CD8-positive, alpha-beta memory T cell (primary cell): ENCODE results near the gene DOCK3. TPM values are rescaled to one million over a fixed set of nuclear protein-coding genes. Genes with fewer than 3 reads are reported as not detected.

Experiments
- CTCF ChIA-PET: fragments of 350-600 bp; sonication (Branson Sonifier 250); formaldehyde crosslinking; loops from one replicate; lab custom pipeline; 2021; ENCODE audit warnings: antibody characterized with exemption; lab: Charles Lee
- POLR2A ChIA-PET: fragments of 350-600 bp; sonication (Branson Sonifier 250); formaldehyde crosslinking; loops from one replicate; lab custom pipeline; 2021; ENCODE audit warnings: antibody characterized with exemption; lab: Charles Lee
- DNase-seq, 5 donors: peaks; one replicate each; pipeline versions ENCODE4 v3.0.0 to v3.0.0-alpha.2; 2020 to 2022; ENCODE audit warnings: mixed read lengths in 1 of 5
- H3K27ac ChIP-seq: one replicate; pipeline ENCODE4 v1.7.0; 2013; ENCODE audit warnings: low read depth, mild to moderate bottlenecking, low read length, moderate library complexity
- H3K27me3 ChIP-seq: 2 replicates; pipeline ENCODE4 v1.7.0; 2013; ENCODE audit warnings: low read length, mild to moderate bottlenecking; ENCODE audit not compliant: insufficient read depth, poor library complexity, severe bottlenecking
- H3K36me3 ChIP-seq: 2 replicates; pipeline ENCODE4 v1.7.0; 2013; ENCODE audit warnings: mild to moderate bottlenecking, low read length, moderate library complexity; ENCODE audit not compliant: insufficient read depth
- H3K4me1 ChIP-seq: 2 replicates; pipeline ENCODE4 v1.7.0; 2013; ENCODE audit warnings: mild to moderate bottlenecking, low read length, moderate library complexity; ENCODE audit not compliant: insufficient read depth
- H3K4me3 ChIP-seq: 2 replicates; pipeline ENCODE4 v1.7.0; 2013; ENCODE audit warnings: mild to moderate bottlenecking, low read length
- H3K9me3 ChIP-seq: 2 replicates; pipeline ENCODE4 v1.7.0; 2013; ENCODE audit warnings: mild to moderate bottlenecking, low read length
- H3K27ac Mint-ChIP-seq, 8 donors: one replicate each; pipeline ENCODE4 v1.8.0; 2020 to 2021; ENCODE audit warnings: mixed read lengths in 8 of 8, mild to moderate bottlenecking in 6 of 8, inconsistent platforms in 3 of 8, moderate library complexity in 3 of 8
- H3K27me3 Mint-ChIP-seq, 2 donors: one replicate each; pipeline ENCODE4 v1.8.0; 2020 to 2021; ENCODE audit warnings: mixed read lengths in 2 of 2, mild to moderate bottlenecking in 1 of 2, moderate library complexity in 1 of 2
- H3K36me3 Mint-ChIP-seq, 3 donors: one replicate each; pipeline ENCODE4 v1.8.0; 2020 to 2021; ENCODE audit warnings: mixed read lengths in 3 of 3, inconsistent platforms in 1 of 3, mild to moderate bottlenecking in 1 of 3
- H3K4me1 Mint-ChIP-seq, 3 donors: one replicate each; pipeline ENCODE4 v1.8.0; 2020 to 2021; ENCODE audit warnings: mixed read lengths in 3 of 3, inconsistent platforms in 1 of 3, mild to moderate bottlenecking in 1 of 3
- H3K4me3 Mint-ChIP-seq, 7 donors: one replicate each; pipeline ENCODE4 v1.8.0; 2020 to 2021; ENCODE audit warnings: mixed read lengths in 7 of 7, mild to moderate bottlenecking in 6 of 7, moderate library complexity in 4 of 7, inconsistent platforms in 2 of 7
- H3K9me3 Mint-ChIP-seq, 5 donors: one replicate each; pipeline ENCODE4 v1.8.0; 2020 to 2022; ENCODE audit warnings: mixed read lengths in 5 of 5, mild to moderate bottlenecking in 3 of 5, moderate library complexity in 2 of 5, inconsistent platforms in 1 of 5
- polyA plus RNA-seq: library from polyadenylated mRNA; unstranded; fragments of 300-500 nt; fragmentation: Illumina TruSeq; gene quantifications from one replicate; pipeline ENCODE4 v1.2.3, GENCODE V29; 2021
- total RNA-seq, 2 experiments: library from RNA; stranded (reverse); gene quantifications; one replicate each; pipeline ENCODE4 v1.2.3, GENCODE V29; 2021

DOCK3 gene
- total and polyA plus RNA-seq, 3 experiments from 2014 or later, result 0.16 to 2.1 (median 2.0) TPM

GRCh38 chr3:50666837-50667236 is 7.9 kb upstream of the DOCK3 start:
- Histone ChIP-seq H3K9me3 (no peaks in the 10 kb centered on the region), H3K27ac (no peak overlapping the region), H3K4me1 (no peaks in the 10 kb centered on the region), H3K36me3 (no peaks in the 10 kb centered on the region), H3K27me3 (no peaks in the 10 kb centered on the region), H3K4me3 (no peak overlapping the region)
- Mint-ChIP-seq H3K27ac (no peak overlapping the region), H3K4me1 (peaks cover 3 to 10% (median 9%) of the 10 kb centered on the region in 3 donors), H3K9me3 (no peaks in the 10 kb centered on the region), H3K36me3 (no peaks in the 10 kb centered on the region), H3K4me3 (no peak overlapping the region), H3K27me3 (peaks cover 10 to 14% of the 10 kb centered on the region in 2 donors)
- ChIA-PET POLR2A (interaction anchor here (0.5 kb wide), 1 partner anchor 14 kb away, joined by 3 read pairs; no protein-coding TSS in a partner anchor), CTCF (interaction anchor here (0.8 to 1.1 kb wide), 2 partner anchors 13 to 14 kb away, joined by 3 read pairs; no protein-coding TSS in a partner anchor)
- DNase-seq, result no peak

DNA sequence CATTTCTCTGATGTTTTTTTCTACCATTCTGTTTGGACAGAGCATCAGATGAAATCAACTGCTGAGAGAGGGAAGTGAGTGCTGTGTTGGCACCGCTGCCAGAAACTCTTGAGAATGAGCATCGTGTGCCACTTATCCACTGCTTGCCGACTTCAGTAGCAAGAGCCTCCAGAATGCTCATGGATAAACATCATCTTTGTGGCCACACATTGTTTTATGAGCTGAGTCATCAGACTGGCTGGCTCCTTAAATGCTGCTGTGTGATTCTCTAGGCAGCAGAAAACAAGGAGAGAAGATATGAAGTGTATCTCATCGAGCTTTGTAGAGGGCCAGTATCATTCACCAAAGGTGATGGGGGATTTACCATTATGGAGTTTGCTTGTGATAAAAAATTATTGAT is 3.4 kb upstream of the DOCK3 start:
- no peaks in the 10 kb centered on the region for H3K36me3 Mint-ChIP-seq
- no peaks in the 10 kb centered on the region for H3K9me3 Mint-ChIP-seq
- no peak overlapping the region for H3K27ac ChIP-seq
- H3K9me3 ChIP-seq, result no peaks in the 10 kb centered on the region
- DNase-seq, result no peak
- H3K4me3 Mint-ChIP-seq, result peak overlapping the region in 1 of 7 donors; percentile 26
- peaks cover 15% of the 10 kb centered on the region for H3K4me1 ChIP-seq
- peaks cover 5 to 10% (median 6%) of the 10 kb centered on the region in 3 donors for H3K4me1 Mint-ChIP-seq
- H3K27me3 Mint-ChIP-seq, result peaks cover 9 to 27% of the 10 kb centered on the region in 2 donors
- H3K4me3 ChIP-seq, result no peak overlapping the region
- POLR2A ChIA-PET, result no interaction called here
- H3K27me3 ChIP-seq, result peaks cover 8% of the 10 kb centered on the region
- no peaks in the 10 kb centered on the region for H3K36me3 ChIP-seq
- H3K27ac Mint-ChIP-seq, result no peak overlapping the region
- CTCF ChIA-PET, result interaction anchor here (1.7 kb wide), 1 partner anchor 55 kb away, joined by 6 read pairs; no protein-coding TSS in a partner anchor

- ChIA-PET CTCF (interaction anchor here (1.1 kb wide), 1 partner anchor 56 kb away, joined by 5 read pairs; no protein-coding TSS in a partner anchor), POLR2A (interaction anchor here (1.0 kb wide), 1 partner anchor 15 kb away, joined by 3 read pairs; no protein-coding TSS in a partner anchor)
- no peak overlapping the region for H3K27ac ChIP-seq
- H3K4me1 Mint-ChIP-seq, result peaks cover 5 to 15% (median 6%) of the 10 kb centered on the region in 3 donors
- H3K9me3 Mint-ChIP-seq, result no peaks in the 10 kb centered on the region
- no peaks in the 10 kb centered on the region for H3K9me3 ChIP-seq
- peak overlapping the region in 2 of 8 donors; percentile 48 to 80 for H3K27ac Mint-ChIP-seq
- H3K4me1 ChIP-seq, result peaks cover 15% of the 10 kb centered on the region
- peaks cover 12 to 29% of the 10 kb centered on the region in 2 donors for H3K27me3 Mint-ChIP-seq
- peak overlapping the region in 4 of 7 donors; percentile 19 to 88 (median 40) for H3K4me3 Mint-ChIP-seq
- H3K27me3 ChIP-seq, result peaks cover 16% of the 10 kb centered on the region
- H3K36me3 Mint-ChIP-seq, result no peaks in the 10 kb centered on the region
- H3K4me3 ChIP-seq, result no peak overlapping the region
- no peaks in the 10 kb centered on the region for H3K36me3 ChIP-seq
- DNase-seq, result no peak
These were observed 2.1 kb upstream of the DOCK3 start for GRCh38 chr3:50672656-50673055.

DNA sequence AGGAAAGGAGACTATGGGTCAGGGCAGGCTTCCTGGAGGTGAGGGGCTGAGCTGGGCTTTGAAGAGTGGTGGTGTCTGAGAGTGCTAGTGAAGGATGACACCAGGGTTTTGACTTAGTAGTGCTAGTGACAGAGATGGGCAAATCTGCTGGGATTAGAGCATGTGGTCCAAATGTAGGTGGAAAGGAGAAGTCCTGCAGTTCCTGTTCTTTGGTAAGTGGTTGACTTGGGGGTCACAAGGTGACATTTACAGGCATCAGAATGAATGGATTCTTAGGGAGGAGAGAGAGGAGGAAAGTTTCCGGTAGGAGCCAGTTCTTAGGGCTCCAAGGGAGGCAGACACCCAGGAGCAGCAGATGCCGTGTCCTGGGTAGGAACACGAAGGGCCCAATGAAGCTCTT is 796 bp upstream of the DOCK3 start:
- Mint-ChIP-seq H3K27ac (peak overlapping the region in 4 of 8 donors; percentile 34 to 82 (median 57)), H3K9me3 (no peaks in the 10 kb centered on the region), H3K36me3 (no peaks in the 10 kb centered on the region), H3K27me3 (peaks cover 7 to 36% of the 10 kb centered on the region in 2 donors), H3K4me3 (peak overlapping the region; percentile 69 to 88 (median 80)), H3K4me1 (peaks cover 5 to 15% (median 6%) of the 10 kb centered on the region in 3 donors)
- H3K4me1 ChIP-seq, result peaks cover 15% of the 10 kb centered on the region
- no peaks in the 10 kb centered on the region for H3K36me3 ChIP-seq
- no peak overlapping the region for H3K4me3 ChIP-seq
- ChIA-PET CTCF (interaction anchor here (1.0 to 1.1 kb wide), 2 partner anchors 55 to 58 kb away, joined by 3 to 5 read pairs; no protein-coding TSS in a partner anchor), POLR2A (interaction anchor here (0.6 to 1.0 kb wide), 2 partner anchors 13 to 712 kb away, joined by 3 read pairs; no protein-coding TSS in a partner anchor)
- H3K27ac ChIP-seq, result no peak overlapping the region
- DNase-seq, result no peak
- no peaks in the 10 kb centered on the region for H3K9me3 ChIP-seq
- H3K27me3 ChIP-seq, result peaks cover 23% of the 10 kb centered on the region

DNA sequence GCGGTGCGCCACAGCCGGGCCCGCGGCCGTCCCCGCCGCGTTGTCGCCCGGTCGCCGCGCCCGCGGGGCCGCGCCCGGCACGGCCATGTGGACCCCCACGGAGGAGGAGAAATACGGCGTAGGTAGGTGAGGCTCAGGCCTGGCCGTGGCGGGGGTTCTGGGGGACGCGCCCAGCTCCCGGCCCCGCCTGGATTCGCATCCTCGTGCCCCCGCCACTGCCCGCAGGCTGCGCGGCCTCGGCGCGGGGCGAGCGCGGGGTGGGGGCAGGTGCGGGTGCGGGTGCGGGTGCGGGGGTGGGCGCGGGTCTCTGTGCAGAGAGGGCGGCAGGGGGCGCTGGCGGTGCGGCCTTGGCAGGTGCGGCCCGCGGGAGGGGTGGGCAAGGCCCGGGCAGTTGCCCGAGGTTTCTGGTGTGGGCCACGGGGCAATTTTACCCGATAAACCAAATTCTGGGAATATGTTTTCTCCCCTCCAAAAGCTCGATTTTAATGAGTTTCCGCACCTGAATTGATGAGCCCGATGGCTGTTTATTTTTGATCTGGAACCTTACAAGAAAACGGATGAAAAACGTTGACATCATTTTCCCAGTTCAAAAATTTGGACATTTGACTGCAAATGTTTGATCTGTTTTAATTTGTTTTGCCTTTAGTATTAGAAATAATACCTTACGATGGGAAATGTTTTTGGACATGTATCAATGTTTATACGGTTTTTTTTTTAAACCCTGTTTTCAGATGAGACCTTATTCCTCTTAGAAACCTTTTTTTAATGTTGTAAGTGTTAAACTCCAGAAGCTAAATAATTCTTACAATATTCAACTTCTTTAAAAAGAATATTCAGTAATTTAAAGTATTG is 678 bp downstream of the DOCK3 start:
- Mint-ChIP-seq H3K9me3 (no peaks in the 10 kb centered on the region), H3K27ac (peak overlapping the region in 1 of 8 donors; percentile 58), H3K27me3 (peaks cover 10 to 42% of the 10 kb centered on the region in 2 donors), H3K36me3 (no peaks in the 10 kb centered on the region), H3K4me1 (peaks cover 5 to 15% (median 6%) of the 10 kb centered on the region in 3 donors), H3K4me3 (peak overlapping the region; percentile 68 to 89 (median 73))
- H3K36me3 ChIP-seq, result no peaks in the 10 kb centered on the region
- peaks cover 15% of the 10 kb centered on the region for H3K4me1 ChIP-seq
- no peaks in the 10 kb centered on the region for H3K9me3 ChIP-seq
- peaks cover 23% of the 10 kb centered on the region for H3K27me3 ChIP-seq
- ChIA-PET CTCF (interaction anchor here (0.6 to 2.0 kb wide), 2 partner anchors 49 to 59 kb away, joined by 3 to 7 read pairs; no protein-coding TSS in a partner anchor), POLR2A (no interaction called here)
- DNase-seq, result peak; percentile 23 to 63 (median 27)
- H3K4me3 ChIP-seq, result no peak overlapping the region
- H3K27ac ChIP-seq, result no peak overlapping the region

- Histone ChIP-seq H3K27ac (no peak overlapping the region), H3K4me3 (no peak overlapping the region), H3K9me3 (no peaks in the 10 kb centered on the region), H3K27me3 (peaks cover 23% of the 10 kb centered on the region), H3K4me1 (peaks cover 15% of the 10 kb centered on the region), H3K36me3 (no peaks in the 10 kb centered on the region)
- H3K27ac Mint-ChIP-seq, result peak overlapping the region in 1 of 8 donors; percentile 5
- H3K4me1 Mint-ChIP-seq, result peaks cover 5 to 15% (median 6%) of the 10 kb centered on the region in 3 donors
- H3K4me3 Mint-ChIP-seq, result peak overlapping the region in 5 of 7 donors; percentile 27 to 89 (median 43)
- H3K27me3 Mint-ChIP-seq, result peaks cover 12 to 46% of the 10 kb centered on the region in 2 donors
- ChIA-PET CTCF (interaction anchor here (2.0 kb wide), 1 partner anchor 60 kb away, joined by 7 read pairs; no protein-coding TSS in a partner anchor), POLR2A (no interaction called here)
- no peak for DNase-seq
- H3K36me3 Mint-ChIP-seq, result no peaks in the 10 kb centered on the region
- H3K9me3 Mint-ChIP-seq, result no peaks in the 10 kb centered on the region
These were observed 1.4 kb downstream of the DOCK3 start for GRCh38 chr3:50676031-50676705.

DNA sequence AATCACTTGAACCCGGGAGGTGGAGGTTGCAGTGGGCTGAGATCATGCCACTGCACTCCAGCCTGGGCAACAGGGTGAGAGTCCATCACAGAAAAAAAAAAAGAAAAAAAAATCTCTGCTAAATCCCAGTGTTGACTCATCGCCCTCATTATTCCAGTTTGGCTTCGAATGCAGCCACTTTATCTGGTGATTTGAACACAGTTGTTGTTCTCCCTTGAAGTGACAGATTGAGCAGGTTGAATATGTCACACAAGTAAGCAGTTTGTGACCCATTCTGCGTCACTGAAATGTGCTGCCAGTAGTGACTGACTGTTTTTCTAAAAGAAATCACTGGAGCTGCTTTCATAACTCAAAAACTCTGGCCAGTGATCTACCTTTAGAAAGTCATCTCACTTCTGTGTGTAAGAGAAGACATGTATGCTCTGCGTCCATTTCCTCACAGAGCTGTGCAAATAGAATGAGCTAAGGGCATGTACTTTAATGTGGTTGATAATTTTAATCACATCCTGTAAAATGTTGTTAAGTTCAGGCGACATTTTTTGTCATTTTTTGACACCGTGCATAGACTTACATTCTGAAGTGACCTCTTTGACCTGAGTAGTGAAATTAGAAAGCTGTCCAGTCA is 12.5 kb downstream of the DOCK3 start:
- no peak for DNase-seq
- peaks cover 0 to 8% (median 8%) of the 10 kb centered on the region in 3 donors for H3K4me1 Mint-ChIP-seq
- Histone ChIP-seq H3K27me3 (no peaks in the 10 kb centered on the region), H3K9me3 (no peaks in the 10 kb centered on the region), H3K27ac (no peak overlapping the region), H3K36me3 (no peaks in the 10 kb centered on the region), H3K4me3 (no peak overlapping the region), H3K4me1 (no peaks in the 10 kb centered on the region)
- H3K9me3 Mint-ChIP-seq, result no peaks in the 10 kb centered on the region
- ChIA-PET POLR2A (interaction anchor here (1.1 kb wide), 1 partner anchor 14 kb away, joined by 3 read pairs; no protein-coding TSS in a partner anchor), CTCF (no interaction called here)
- peaks cover under 1 to 31% of the 10 kb centered on the region in 2 donors for H3K27me3 Mint-ChIP-seq
- no peaks in the 10 kb centered on the region for H3K36me3 Mint-ChIP-seq
- H3K4me3 Mint-ChIP-seq, result no peak overlapping the region
- H3K27ac Mint-ChIP-seq, result peak overlapping the region in 2 of 8 donors; percentile 0 to 36
